RWPE1 (cell line): ENCODE results near the gene RNFT2.
"Not testable (repeated sequence)": the region's sequence is repeated elsewhere in the genome, so short reads cannot be mapped to it uniquely, and the experiment has no call there.

Source experiments
- CTCF ChIA-PET: fragments of 350-600 bp; sonication (Branson Sonifier 250); formaldehyde crosslinking; extraction: SDS; loops from one replicate; lab custom pipeline; 2021; lab: Yijun Ruan, JAX
- POLR2A ChIA-PET: fragments of 400-600 bp; formaldehyde crosslinking; extraction: SDS; loops from one replicate; lab custom pipeline; 2020; ENCODE audit warnings: antibody characterized with exemption; ENCODE audit not compliant: low non-redundant PET; lab: Yijun Ruan, JAX
- DNase-seq: peaks from one replicate; pipeline ENCODE4 v3.0.0; 2012; ENCODE audit warnings: low spot score
- H3K27ac ChIP-seq: fragments of 450-650 bp; 2 replicates; pipeline ENCODE4 v1.5.1; 2017
- CTCF ChIP-seq: fragments of 450-650 bp; conservative IDR thresholded peaks from 2 replicates; pipeline ENCODE4 v1.5.1; 2017; ENCODE audit warnings: low read depth, mild to moderate bottlenecking

The RNFT2 gene

GRCh38 chr12:116736962-116737773, 947 bp upstream of the RNFT2 start:
- peak; percentile 31 for DNase-seq
- ChIA-PET CTCF (interaction anchor here (0.6 kb wide), 1 partner anchor 834 kb away, joined by 4 read pairs; no protein-coding TSS in a partner anchor), POLR2A (interaction anchor here (0.5 kb wide), 1 partner anchor 1246 kb away, joined by 3 read pairs; no protein-coding TSS in a partner anchor)
- H3K27ac ChIP-seq, result peak overlapping the region; percentile 64
- TF ChIP-seq CTCF, result no peak

GRCh38 chr12:116739381-116739887, 1.3 kb downstream of the RNFT2 start:
- no peak for TF ChIP-seq CTCF
- no peak for DNase-seq
- ChIA-PET CTCF (no interaction called here), POLR2A (no interaction called here)
- H3K27ac ChIP-seq, result no peak overlapping the region

- ChIA-PET CTCF (interaction anchor here (0.6 kb wide), 1 partner anchor 154 kb away, joined by 5 read pairs; no protein-coding TSS in a partner anchor), POLR2A (interaction anchor here (0.7 kb wide), 1 partner anchor 286 kb away, joined by 5 read pairs; no protein-coding TSS in a partner anchor)
- not testable (repeated sequence) for DNase-seq, H3K27ac ChIP-seq
Measured at GRCh38 chr12:116742787-116743186, 4.7 kb downstream of the RNFT2 start.

- POLR2A ChIA-PET, result no interaction called here
- CTCF ChIA-PET, result interaction anchor here (0.7 kb wide), 1 partner anchor 51 kb away, joined by 5 read pairs; no protein-coding TSS in a partner anchor
- no peak for DNase-seq
- no peak for TF ChIP-seq CTCF
- no peak overlapping the region for H3K27ac ChIP-seq
Measured at GRCh38 chr12:116744766-116745165, 6.7 kb downstream of the RNFT2 start.

- H3K27ac ChIP-seq, result no peak overlapping the region
- no peak for DNase-seq
- no peak for TF ChIP-seq CTCF
- ChIA-PET POLR2A (no interaction called here), CTCF (interaction anchor here (0.6 to 0.7 kb wide), 2 partner anchors 20 to 50 kb away, joined by 3 to 5 read pairs; no protein-coding TSS in a partner anchor)
Measured at GRCh38 chr12:116745554-116745953, 7.4 kb downstream of the RNFT2 start.

GRCh38 chr12:116749884-116750283, 11.8 kb downstream of the RNFT2 start:
- POLR2A ChIA-PET, result no interaction called here
- H3K27ac ChIP-seq, result no peak overlapping the region
- no peak for TF ChIP-seq CTCF
- CTCF ChIA-PET, result no interaction called here
- DNase-seq, result no peak

GRCh38 chr12:116750298-116750697, 12.2 kb downstream of the RNFT2 start:
- ChIA-PET CTCF (no interaction called here), POLR2A (no interaction called here)
- no peak for TF ChIP-seq CTCF
- no peak overlapping the region for H3K27ac ChIP-seq
- no peak for DNase-seq

- POLR2A ChIA-PET, H3K27ac ChIP-seq, CTCF ChIA-PET, DNase-seq: not testable (repeated sequence)
Measured at GRCh38 chr12:116754097-116754496, 16.0 kb downstream of the RNFT2 start.

- CTCF ChIA-PET, result interaction anchor here (0.6 kb wide), 1 partner anchor 432 kb away, joined by 7 read pairs; no protein-coding TSS in a partner anchor
- DNase-seq, H3K27ac ChIP-seq, POLR2A ChIA-PET: not testable (repeated sequence)
Measured at GRCh38 chr12:116754783-116755182, 16.7 kb downstream of the RNFT2 start.
